ENCODE measurements around the gene RNASE7.

DNA sequence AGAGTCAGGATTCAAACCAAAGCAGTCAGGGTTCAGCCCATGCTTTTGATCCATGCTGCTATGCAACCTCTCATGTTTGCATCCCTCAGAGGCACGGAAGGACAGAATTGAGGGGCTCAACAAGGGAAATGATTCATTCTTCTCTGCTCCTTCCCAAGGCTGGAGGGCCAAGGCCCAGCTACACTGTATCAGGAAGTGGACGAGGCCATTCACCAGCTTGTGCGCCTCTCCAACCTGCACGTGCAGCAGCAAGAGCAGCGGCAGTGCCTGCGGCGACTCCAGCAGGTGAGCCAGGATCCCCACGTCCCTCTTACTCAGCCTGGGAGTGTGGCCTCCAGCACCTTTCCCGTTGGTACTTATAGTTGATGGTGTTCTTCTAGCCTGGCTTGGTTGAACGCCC lies 36.6 kb downstream of the RNASE7 start:
- TF ChIP-seq CTCF (IDR thresholded peaks at IDR 0.05) = no peak
- no peak for TF ChIP-seq POLR2AphosphoS5 (IDR thresholded peaks at IDR 0.05; ENCODE audit: low read depth, low read length)
- TF ChIP-seq REST (IDR thresholded peaks at IDR 0.05; ENCODE audit: low read depth, low read length) = no peak
- TF ChIP-seq FOXJ3 (CRISPR knock-in tag; IDR thresholded peaks at IDR 0.05) = no peak
